Activated T-cell treated with anti-CD3 and anti-CD28 coated beads for 48 hours (primary cell): Measurements from ENCODE around the gene SH3BGRL.
"Not testable (repeated sequence)": the region's sequence is repeated elsewhere in the genome, so short reads cannot be mapped to it uniquely, and the experiment has no call there.

Source experiments
- DNase-seq: peaks from one replicate; pipeline ENCODE4 v3.0.0-alpha.2; 2020; ENCODE audit warnings: low read depth

Gene SH3BGRL

DNA sequence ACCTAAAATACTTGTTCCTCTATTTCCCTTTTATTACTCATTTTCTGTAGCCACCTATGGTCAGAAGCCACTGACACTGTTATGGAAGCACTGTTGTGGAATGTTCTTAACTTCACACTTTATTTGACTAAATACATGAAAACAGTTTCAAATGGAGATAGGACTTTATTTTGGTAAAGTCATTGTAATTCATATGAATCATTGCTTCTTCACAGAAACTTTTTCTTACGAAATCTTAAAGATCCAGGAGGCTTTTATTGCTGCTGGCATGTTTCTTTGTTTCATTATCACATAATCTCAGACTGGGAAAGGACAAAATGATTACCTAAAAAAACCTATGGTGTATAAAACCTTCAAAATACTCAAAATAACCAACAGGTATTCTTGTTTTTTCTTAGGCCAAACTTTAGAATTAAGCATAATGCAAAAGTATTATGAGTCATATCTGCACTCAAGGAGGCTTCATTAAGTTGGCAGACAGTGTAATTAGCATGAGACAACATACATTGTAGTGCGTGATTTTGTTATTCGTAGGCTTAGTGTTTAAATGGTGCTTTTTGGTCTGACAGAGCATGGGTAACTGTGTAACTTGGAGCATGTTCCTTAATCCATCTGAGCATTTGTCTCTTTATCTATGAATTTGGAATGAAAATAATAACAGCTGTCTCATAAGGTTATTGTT, 58.0 kb downstream of the SH3BGRL start:
- no peak for DNase-seq

DNA sequence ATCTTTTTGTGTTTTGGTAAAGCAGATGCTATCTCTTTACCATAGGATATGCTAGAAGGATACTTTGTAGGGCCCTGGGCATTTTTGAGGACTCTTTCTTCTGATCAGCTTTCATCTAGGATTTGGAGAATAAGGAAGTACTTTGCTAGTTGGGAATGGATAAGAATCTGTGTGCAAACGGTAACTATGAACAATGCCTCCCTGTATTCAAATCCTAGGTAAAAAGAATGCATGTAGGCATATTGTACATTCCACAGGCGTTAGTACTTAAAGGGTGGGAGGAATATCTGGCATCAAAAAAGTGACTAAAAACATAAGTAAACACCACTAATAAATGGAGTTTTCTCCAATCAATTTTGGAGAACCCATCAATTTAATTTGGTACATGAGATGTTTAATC, 59.7 kb downstream of the SH3BGRL start:
- DNase-seq, result no peak

DNA sequence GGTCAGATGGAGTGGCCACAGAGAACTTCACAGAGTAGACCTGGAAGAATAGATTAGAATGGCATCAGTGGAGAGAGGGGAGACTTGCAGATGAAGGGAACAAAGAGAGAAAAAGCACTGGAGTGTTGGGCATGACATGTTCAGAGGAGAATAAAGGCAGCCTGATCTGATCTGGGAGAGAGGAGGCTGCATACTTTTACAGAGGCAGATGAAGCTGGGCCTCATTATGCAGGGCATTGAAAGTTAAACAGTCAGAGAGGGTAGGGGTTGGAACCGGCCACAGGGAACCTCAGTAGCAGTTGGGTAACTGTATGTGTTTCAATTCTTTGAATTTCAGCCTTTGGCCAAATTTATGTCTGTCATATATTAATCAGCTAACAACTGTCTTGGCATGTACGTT, 61.2 kb downstream of the SH3BGRL start:
- DNase-seq, result no peak

- no peak for DNase-seq
Measured at GRCh38 chrX:81278616-81279015, 76.7 kb downstream of the SH3BGRL start.

DNA sequence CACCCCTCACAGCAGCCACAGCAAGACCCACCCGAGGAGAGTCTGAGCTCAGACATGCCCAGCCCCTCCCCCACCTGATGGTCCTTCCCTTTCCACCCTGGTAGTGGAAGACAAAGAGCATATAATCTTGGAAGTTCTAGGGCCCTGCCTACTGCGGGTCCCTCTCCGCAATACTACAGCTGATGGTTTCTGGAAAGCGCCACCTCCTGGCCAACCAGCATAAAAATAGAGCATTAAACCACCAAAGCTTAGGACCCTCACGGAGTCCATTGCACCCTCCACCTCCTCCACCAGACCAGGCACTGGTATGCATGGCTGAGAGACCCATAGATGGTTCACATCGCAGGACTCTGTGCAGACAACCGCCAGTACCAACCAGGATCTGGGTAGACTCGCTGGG, 78.2 kb downstream of the SH3BGRL start:
- no peak for DNase-seq

- DNase-seq, result no peak
Measured at GRCh38 chrX:81286075-81286474, 84.2 kb downstream of the SH3BGRL start.

DNA sequence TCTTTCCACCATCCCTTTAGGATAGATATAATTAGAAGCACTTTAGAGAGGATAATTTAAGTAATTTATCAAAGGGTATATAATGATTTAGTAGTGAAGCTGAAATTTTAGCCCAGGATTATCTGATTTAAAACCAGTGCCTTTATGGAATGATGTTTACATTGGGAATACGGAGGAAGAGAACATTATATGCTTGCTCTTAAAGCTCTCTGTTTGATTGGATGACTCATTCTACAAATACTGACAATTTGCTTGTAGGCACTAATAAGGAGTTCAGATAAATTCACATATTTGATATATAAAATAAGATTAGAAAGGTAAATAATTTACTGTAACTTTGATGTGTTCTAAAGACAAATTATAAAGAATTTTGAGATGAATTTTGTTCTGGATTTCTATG, 84.7 kb downstream of the SH3BGRL start:
- DNase-seq, result no peak

DNA sequence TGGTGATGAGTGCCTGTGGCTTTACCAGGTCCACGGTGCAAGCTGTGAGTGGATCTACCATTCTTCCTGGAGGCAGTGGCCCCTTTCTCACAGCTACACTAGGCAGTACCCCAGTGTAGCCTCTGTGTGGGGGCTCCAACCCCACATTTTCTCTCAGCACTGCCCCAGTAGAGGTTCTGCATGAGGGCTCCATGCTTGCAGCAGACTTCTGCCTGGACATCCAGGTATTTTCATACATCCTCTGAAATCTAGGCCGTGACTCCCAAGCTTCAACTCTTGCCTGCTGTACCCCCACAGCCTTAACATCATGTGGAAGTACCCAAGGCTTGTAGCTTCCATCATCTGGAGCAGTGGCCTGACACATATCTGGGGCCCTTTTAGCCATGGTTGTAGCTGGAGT, 90.1 kb downstream of the SH3BGRL start:
- DNase-seq, result no peak

- no peak for DNase-seq
Measured at GRCh38 chrX:81294101-81294500, 92.2 kb downstream of the SH3BGRL start.

DNA sequence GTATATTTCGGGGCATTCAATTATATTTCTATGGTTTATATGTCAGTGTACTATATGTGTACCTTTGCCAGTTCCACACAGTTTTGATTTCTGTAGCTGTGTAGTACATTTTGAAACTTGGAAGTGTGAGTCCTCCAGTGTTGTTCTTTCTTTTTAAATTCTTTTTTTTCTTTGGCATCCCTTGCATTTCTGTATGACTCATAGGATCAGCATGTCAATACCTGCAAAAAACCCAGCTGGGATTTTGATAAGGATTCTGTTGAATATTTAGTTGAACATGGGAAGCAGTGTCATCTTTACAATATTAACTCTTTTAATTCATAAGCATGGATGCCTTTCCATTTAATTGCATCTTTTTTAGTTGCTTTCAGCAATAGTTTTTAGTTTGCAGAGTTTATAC, 100.0 kb downstream of the SH3BGRL start:
- DNase-seq, result no peak

- no peak for DNase-seq
Measured at GRCh38 chrX:81304563-81304962, 102.7 kb downstream of the SH3BGRL start.

DNA sequence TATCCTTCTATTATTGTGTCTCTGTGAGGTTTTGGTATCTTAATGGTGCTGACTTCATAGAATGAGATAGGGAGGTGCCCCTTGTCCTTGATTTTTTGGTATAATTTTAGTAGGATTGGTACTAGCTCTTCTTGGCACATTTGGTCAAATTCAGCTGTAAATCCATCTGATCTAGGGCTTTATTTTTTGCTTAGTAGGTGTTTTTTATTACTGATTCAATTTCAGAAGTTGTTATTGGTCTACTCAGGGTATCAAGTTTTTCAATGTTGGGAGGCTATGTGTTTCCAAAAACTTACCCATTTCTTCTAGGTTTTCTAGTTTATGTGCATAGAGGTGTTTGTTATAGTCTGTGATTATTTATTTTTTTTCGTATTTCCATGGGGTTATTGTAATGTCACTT, 103.3 kb downstream of the SH3BGRL start:
- no peak for DNase-seq

DNA sequence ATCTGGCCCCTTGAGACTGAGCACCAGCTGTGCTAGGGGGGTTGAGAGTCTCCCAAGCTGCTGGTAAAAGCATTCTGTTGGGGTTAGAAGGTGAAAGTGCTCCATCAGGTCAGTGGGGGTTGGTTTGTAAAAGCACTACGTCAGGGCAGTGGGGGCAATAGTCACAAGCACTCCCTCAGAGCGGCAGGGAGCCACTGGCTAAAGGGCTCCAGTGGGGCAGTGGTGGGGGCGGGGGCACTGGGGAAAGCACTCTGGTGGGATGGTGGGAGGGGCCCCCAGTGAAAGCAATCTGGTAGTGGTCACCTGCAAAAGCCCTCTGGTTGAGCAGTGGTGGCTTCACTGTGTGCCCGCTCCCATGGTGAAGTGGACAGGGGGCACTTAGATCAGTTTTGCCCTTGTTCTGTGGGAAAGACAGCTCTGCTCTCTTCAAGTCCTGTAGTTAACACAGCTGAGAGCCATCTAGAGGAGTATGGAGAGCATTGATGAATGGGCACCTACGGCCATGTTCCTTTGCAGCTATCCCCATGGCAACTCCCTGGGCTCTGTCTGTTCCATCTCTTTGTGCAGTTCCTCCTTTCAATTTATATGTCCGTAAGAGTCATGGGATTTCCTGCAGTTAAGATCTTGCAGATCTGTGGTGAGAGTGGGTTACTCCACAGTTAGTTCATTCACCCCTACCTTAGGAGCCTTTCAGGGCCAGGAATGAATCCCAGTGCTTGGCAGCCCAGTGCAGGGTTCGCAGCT, 106.4 kb downstream of the SH3BGRL start:
- DNase-seq, result no peak

GRCh38 chrX:81316163-81316562, 114.3 kb downstream of the SH3BGRL start:
- DNase-seq, result no peak

GRCh38 chrX:81331653-81332052, 129.8 kb downstream of the SH3BGRL start:
- not testable (repeated sequence) for DNase-seq

DNA sequence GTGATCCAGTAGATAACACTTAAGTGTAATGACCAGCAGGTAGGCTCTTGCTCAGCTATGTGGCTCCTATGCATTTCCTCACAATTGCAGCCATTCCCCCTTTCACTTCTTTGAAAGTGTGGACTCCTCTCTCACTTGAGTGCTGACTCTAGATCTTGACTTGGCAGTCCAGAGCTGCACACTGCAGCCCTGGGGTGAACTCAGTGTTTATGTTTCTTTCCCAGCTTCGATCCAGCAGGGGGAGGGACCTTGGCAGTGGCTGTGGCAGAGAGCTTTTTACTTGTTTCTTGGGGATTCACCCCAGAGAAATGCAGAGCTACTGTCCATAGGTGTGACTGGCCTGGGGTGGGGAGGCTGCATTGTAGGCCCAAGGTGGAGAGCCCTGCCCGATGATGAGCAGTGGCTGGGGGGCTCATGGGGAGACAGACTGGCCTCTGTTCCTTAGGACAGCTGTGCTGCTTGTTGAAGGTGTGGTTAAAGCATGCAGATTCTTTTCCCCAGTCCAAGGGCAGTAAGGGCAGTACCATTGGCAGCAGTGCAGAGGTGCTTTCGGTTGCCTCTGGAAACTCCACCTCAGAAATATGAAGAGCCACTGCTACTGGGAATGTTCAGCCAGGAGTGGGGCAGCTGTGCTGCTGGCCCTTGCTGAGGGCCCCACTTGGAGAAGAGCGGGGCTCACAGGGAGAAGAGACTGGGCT, 134.7 kb downstream of the SH3BGRL start:
- no peak for DNase-seq

GRCh38 chrX:81337805-81338204, 135.9 kb downstream of the SH3BGRL start:
- DNase-seq, result no peak

GRCh38 chrX:81338924-81339323, 137.0 kb downstream of the SH3BGRL start:
- no peak for DNase-seq

- DNase-seq, result not testable (repeated sequence)
Measured at GRCh38 chrX:81345296-81345695, 143.4 kb downstream of the SH3BGRL start.
